Right renal pelvis (tissue), 4 donors: ENCODE results near the gene CSN3. TPM values are rescaled to one million over a fixed set of nuclear protein-coding genes. Genes with fewer than 3 reads are reported as not detected.
"Not testable (repeated sequence)": the region's sequence is repeated elsewhere in the genome, so short reads cannot be mapped to it uniquely, and the experiment has no call there.

ENCODE experiments used
- DNase-seq, 4 donors: peaks; one replicate each; pipeline ENCODE4 v3.0.0-alpha.2; 2013; ENCODE audit warnings: low read depth in 4 of 4, low spot score in 3 of 4, missing footprints in 1 of 4
- polyA plus RNA-seq, 4 donors: library from polyadenylated mRNA; unstranded; fragments of 120-200 nt; gene quantifications; one replicate each; pipeline ENCODE4 v1.2.1, GENCODE V29; 2013; ENCODE audit not compliant: insufficient read length in 4 of 4

The CSN3 gene
- under 1 TPM in 1 of 4 donors, not detected in 3; 0.06 TPM for polyA plus RNA-seq

DNA sequence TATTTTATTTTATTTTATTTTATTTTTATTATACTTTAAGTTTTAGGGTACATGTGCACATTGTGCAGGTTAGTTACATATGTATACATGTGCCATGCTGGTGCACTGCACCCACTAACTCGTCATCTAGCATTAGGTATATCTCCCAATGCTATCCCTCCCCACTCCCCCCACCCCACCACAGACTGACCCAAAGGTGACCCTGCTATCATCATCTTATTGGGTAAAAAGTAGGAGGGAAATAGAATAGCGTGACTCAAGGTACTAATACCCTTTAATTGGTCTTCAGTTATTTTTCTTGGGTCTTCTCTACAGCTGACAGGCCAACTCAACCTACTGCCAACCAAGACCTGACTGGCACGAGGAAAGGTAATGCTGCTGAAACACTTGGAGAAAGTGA lies at the start of gene CSN3:
TSS of gene CSN3 (plus strand) at position 301 of the 400 bp plus-strand sequence. CDS start 2,223 bp downstream, outside the sequence.
- not testable (repeated sequence) for DNase-seq

- DNase-seq: no peak
These were observed 49.5 kb upstream of the CSN3 start for GRCh38 chr4:70192895-70193294.

DNA sequence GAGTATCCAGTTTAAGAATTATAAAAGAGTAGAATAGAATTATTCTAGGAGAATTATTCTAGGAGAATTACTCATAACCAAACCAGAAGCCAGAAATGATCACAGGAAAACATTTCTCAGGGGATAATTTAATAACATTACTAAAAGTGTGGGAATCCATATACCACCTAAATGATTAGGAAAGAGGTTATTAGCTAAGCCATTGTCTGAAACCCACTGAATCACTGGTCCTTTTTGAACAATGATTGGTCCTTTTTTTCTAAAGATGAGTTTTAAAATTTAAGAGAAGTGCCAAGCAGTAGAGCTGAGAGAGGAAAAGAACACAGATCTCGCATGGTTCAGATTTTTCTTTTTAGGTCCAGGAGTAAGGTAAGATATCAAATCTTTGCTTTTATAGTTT lies 47.0 kb upstream of the CSN3 start, which contains the start of gene ODAM:
TSS of gene ODAM (plus strand) at position 301 of the 400 bp plus-strand sequence. CDS start 819 bp downstream, outside the sequence.
- no peak for DNase-seq

DNA sequence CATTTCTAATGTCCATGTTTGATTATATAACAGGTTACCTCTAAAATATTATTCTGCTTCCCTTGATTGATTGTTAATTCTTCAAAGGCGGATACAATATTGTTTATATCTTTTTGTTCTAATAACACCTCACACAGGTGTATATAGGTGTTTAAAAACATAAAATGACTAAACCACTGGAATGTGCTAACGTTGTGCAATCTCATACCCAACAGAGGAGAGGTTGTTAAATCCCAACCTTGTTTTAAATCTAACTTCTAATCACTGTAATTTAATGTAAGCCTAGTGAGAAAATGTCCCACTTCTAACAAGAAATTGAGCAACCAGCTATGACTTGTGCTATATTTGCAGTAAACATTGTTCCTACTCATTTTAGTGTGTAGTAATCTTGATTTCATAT lies 45.5 kb upstream of the CSN3 start:
- DNase-seq: no peak

DNA sequence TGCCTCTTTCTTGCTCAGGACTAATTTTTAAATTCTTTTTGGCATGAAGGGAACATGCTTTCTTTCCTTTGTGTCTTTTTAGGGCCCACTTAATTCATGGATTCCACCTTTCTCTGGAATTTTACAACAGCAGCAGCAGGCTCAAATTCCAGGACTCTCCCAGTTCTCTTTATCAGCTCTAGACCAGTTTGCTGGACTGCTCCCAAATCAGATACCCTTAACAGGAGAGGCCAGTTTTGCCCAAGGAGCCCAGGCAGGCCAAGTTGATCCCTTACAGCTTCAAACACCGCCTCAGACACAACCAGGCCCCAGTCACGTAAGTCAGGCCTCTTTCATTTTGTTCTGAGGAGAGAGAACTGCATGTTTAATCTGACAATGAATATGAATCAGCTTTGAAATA lies 44.6 kb upstream of the CSN3 start:
- no peak for DNase-seq

- no peak for DNase-seq
These were observed 38.8 kb upstream of the CSN3 start for GRCh38 chr4:70203601-70204000.

DNA sequence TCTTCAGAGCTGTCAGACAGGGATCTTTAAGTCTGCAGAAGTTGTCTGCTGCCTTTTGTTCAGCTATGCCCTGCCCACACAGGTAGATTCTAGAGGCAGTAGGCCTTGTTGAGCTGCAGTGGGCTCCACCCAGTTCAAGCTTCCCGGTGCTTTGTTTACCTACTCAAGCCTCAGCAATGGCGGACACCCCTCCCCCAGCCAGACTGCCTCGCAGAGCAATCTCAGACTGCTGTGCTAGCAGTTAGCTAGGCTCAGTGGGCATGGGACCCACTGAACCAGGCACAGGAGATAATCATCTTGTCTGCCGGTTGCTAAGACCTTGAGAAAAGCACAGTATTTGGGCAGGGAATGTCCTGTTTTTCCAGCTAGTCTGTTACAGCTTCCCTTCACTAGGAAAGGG lies 29.6 kb upstream of the CSN3 start:
- not testable (repeated sequence) for DNase-seq

DNA sequence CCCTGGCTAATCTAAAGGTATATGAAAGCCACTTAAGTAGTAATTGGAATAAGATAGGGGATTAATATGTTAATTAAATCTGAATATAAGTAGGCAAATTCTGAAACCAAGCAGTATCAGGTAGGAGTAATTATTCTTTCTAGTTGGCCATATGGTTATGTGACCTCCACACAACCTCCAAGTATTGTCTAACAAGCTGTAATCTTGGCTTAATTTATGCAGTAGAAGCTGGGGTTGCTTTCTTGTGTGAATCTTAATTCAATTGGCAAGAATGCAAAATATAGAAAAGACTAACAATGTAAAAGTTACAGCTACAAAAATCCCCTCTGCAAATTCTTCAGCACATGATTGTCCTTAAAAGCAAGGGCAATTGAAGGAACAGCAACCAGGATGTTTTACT lies 26.3 kb upstream of the CSN3 start:
- DNase-seq: not testable (repeated sequence)

DNA sequence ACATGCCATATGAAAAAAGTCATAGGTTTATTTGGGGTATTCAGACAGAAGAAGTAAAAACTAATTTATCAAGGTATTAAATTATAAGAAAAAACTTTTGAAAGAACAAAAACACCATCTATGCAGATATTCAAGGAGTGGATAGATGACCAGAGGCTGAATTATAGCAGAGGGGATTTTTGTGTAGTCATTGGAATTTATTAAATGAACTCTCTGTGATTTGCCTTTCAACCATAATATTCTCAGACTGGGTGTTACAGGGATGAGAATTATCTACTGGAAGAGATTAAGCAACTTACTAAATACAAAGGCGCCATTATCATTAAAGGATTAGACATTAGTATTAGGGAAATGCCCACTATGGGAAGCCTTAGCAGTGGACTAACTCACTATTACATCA lies 25.8 kb upstream of the CSN3 start:
- DNase-seq: not testable (repeated sequence)

- not testable (repeated sequence) for DNase-seq
These were observed 21.0 kb upstream of the CSN3 start for GRCh38 chr4:70221389-70221788.

- DNase-seq: not testable (repeated sequence)
These were observed 20.6 kb upstream of the CSN3 start for GRCh38 chr4:70221818-70222217.

DNA sequence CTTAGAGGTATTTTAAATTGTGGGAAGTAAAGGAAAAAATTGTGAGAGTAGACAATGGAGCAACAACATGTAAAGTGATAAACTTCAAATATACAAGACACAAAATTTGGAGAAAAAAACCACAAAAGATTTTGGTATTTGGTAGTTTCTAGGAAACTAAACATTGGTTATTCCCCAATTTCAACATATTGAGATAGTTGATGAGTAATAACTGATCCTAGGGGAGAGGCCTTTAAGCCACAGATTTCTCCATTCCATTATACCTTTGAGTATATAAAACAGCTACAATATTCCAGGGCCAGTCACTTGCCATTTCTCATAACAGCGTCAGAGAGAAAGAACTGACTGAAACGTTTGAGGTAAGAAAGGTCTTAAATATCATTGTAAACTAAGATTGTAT lies 16.6 kb upstream of the CSN3 start, which contains the start of gene FDCSP:
TSS of gene FDCSP (plus strand) at position 301 of the 400 bp plus-strand sequence. CDS start 5,071 bp downstream, outside the sequence.
- no peak for DNase-seq

DNA sequence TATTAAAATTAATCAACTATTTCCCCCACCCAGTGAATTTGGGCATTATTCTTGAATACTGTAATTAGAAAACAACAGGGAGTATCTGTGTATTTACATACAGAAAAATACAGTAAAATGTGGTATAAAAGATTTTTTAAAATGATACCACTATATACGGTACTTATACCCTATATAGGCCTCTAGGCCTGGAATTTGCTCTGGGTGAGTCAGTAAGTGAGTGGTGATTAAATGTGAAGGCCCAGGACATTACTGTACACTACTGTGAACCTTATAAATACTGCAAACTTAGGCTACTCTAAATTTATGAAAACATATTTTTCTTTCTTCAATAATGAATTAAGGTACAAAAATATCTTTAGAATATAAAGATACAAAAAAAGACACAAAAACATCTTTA lies 6.3 kb upstream of the CSN3 start:
- DNase-seq: no peak

- DNase-seq: no peak
These were observed 3.1 kb upstream of the CSN3 start for GRCh38 chr4:70239131-70239883.

DNA sequence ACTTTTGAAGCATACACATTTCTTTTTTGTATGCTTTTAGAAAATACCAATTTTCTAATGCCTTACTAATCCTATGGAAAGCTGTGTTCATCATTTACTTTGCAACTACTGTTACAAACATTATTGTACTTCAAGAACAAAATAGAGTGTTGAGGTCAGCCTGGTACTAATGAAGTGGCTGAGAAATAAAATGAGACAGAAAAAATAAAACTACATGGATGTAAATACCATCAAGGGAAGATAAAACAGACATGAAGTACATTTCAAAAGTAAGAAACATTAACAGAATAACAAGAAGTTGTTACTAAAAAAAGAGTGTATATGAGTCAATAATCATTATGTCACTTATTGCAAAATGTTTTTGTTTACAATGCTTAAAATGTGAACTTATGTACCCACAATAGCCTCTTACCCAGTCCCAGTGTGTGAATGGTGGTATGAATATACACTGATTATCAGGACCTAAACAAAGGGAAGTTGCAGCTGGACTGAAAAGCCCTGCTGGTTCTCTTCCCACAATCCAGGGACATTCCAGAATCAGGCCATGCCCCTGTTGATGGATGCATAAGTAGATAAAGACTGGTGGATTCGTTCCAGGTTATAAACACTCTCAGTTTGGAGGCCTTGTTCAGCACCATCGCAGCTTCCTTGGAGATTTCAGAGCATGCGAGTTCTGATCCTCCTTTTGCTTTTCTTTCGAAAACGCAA lies 2.4 kb upstream of the CSN3 start:
- DNase-seq: no peak

DNA sequence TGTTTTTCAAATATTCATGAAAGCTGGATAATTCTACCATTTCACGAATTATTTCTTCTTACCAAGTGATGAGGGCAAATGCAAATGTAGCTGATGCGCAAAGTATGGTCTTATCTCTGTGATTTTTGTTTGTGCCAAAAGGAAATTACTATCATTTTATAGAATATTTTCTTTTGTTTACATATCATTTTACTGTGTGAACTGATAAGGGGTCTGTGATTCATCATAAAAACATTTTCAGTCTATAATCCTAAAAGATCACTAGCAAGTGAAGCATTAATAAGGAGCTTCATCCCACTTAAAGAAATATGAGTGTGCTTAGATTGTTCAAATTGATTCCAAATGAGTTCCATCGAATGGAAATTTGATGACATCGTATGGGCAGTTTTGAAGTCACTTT lies 694 bp downstream of the CSN3 start:
- DNase-seq: no peak

DNA sequence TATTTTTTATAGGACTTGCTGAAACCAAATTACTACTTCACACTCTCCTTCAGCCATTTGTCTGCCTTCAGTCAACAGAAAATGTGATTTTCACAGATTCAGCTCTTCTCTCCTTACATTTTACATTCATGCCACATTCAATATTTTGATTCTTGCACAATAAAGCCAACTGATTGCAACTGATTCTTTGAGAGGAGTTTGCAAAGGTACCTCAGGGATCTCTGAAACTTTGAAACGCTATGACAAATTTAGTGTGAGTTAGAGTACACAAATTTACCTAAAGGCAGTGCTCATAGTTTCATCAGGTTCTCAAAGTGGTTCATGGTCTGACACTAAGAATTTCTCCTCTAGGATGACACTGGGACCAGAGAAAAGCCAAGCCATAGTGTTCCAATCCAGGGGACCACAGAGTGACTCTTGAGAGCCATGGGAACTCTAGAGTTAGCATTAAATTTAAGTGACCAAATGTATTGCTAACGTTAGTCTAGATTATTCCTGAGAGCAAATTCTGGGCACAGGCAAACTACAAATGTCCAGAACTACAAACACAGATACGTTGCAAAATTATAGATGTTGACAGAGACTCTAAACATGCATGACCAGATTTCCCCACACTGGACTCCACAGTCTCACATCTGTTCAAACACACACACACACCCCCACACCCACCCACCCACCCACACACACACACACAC lies 9.0 kb downstream of the CSN3 start:
- DNase-seq: no peak

DNA sequence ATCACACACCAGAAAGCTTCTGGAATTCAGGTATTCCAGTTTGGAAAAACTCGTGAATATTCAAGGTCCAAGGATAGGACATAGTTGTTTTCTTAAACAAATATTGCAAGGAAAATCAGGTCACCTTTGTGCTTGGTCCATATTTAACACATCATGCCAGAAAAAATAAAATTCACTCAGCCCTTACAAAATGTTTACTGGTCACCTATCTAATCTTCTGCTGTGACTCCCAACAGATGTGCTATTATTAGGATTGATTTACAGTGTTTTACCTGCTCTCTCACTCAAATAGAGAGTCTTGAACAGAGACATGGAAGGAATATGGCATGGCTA lies 9.5 kb downstream of the CSN3 start:
- DNase-seq: no peak

DNA sequence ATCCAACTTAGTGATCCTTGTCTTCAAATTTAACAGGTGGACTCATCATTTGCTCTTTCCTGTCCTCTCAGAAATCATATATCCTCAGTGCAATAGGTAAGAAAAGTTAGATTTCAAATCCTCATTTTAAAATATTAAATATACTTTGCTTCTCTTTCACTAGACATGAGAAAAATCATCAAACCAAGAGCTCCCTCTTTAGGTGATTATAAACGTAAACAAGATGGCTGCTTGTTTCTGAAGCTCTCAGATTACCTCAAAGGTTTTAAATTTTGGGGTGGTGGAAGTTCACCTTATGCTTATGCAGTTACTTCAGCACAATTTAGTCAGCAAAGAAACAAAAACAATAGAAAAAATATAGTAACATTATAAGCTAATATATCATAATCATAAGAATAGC lies 27.3 kb downstream of the CSN3 start:
- DNase-seq: no peak

DNA sequence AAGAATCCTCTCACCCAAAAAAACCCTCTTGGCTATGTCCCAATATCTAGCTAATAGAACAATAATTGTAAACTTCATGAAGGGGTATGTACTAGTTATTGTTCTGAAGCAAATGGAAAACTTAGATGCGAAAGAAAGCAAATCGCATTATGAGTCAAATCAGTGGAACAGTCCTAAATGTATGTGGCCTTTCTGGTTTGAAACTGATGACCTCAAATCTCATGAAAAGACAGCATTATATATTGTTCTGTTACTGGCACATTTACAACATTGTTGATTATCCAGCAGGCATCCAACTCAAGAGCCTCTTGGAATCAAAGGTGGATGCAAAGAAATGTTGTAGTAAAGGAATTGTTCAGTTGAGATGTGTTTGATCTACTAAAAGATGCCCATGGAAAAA lies 34.7 kb downstream of the CSN3 start:
- DNase-seq: no peak

DNA sequence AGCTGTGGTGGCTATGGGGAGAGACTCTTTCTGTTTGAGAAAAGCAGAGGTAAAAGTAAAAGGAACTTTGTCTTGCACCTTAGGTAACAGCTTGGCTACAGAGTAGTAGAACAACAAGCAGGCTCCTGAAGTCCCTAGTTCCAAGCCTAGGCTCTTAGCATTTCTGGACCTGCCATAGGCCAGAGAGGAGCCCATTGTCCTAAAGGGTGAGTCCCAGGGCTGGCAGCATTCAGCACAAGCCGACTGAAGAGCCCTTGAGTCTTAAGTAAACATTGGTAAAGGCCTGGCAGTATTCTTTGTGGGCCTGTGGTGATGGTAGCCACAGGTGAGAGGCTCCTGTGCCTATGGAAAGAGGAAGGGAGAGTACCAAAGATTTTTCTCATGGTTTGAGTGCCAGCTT lies 38.2 kb downstream of the CSN3 start:
- no peak for DNase-seq
